Subcutaneous adipose tissue (tissue), 4 donors: ENCODE results near the gene STK11IP. TPM values are rescaled to one million over a fixed set of nuclear protein-coding genes. Genes with fewer than 3 reads are reported as not detected.

Experiments
- CTCF ChIP-seq: fragments of 450-650 bp; IDR thresholded peaks from one replicate; pipeline ENCODE4 v1.5.1; 2016; ENCODE audit warnings: low read depth, mild to moderate bottlenecking, control low read depth, antibody characterized with exemption, moderate library complexity
- total RNA-seq, 4 donors: library from RNA; depleted of rRNA; stranded (reverse); fragments of >200 nt; gene quantifications; one replicate each; pipeline ENCODE4 v1.1.0, GENCODE V29; 2016

Gene STK11IP
- total RNA-seq, 4 donors from 2014 or later = 5.4 to 20.5 (median 10.4) TPM

GRCh38 chr2:219576505-219577388 lies 20.9 kb upstream of the STK11IP start:
- TF ChIP-seq CTCF = no peak

GRCh38 chr2:219578811-219579613 lies 18.6 kb upstream of the STK11IP start:
- no peak for TF ChIP-seq CTCF

- no peak for TF ChIP-seq CTCF
Measured at GRCh38 chr2:219581346-219581745, 16.3 kb upstream of the STK11IP start.

GRCh38 chr2:219591091-219591490 lies 6.6 kb upstream of the STK11IP start:
- no peak for TF ChIP-seq CTCF

- no peak for TF ChIP-seq CTCF
Measured at GRCh38 chr2:219592736-219593135, 4.9 kb upstream of the STK11IP start.

- no peak for TF ChIP-seq CTCF
Measured at GRCh38 chr2:219593154-219593553, 4.5 kb upstream of the STK11IP start.

- no peak for TF ChIP-seq CTCF
Measured at GRCh38 chr2:219595256-219595655, 2.4 kb upstream of the STK11IP start.
